ENCODE results near the gene CDX1.

CDX1 gene

GRCh38 chr5:150219142-150219541, 52.6 kb downstream of the CDX1 start:
- DNase-seq (ENCODE audit: low read depth) = no peak
- TF ChIP-seq CTCF (conservative IDR thresholded peaks at IDR 0.05; ENCODE audit: low read depth, low read length) = no peak
- no peak overlapping the region for H3K4me3 ChIP-seq (ENCODE audit: low read length)

GRCh38 chr5:150219861-150220260, 53.3 kb downstream of the CDX1 start:
- H3K4me3 ChIP-seq (ENCODE audit: low read length) = no peak overlapping the region
- no peak for DNase-seq (ENCODE audit: low read depth)
- no peak for TF ChIP-seq CTCF (conservative IDR thresholded peaks at IDR 0.05; ENCODE audit: low read depth, low read length)

GRCh38 chr5:150221471-150221870, 54.9 kb downstream of the CDX1 start:
- DNase-seq (ENCODE audit: low read depth) = no peak
- H3K4me3 ChIP-seq (ENCODE audit: low read length) = no peak overlapping the region
- TF ChIP-seq CTCF (conservative IDR thresholded peaks at IDR 0.05; ENCODE audit: low read depth, low read length) = no peak

- no peak for TF ChIP-seq CTCF (conservative IDR thresholded peaks at IDR 0.05; ENCODE audit: low read depth, low read length)
- no peak for DNase-seq (ENCODE audit: low read depth)
- H3K4me3 ChIP-seq (ENCODE audit: low read length) = no peak overlapping the region
Observed at GRCh38 chr5:150222906-150223305, 56.3 kb downstream of the CDX1 start.

- no peak for DNase-seq (ENCODE audit: low read depth)
- TF ChIP-seq CTCF (conservative IDR thresholded peaks at IDR 0.05; ENCODE audit: low read depth, low read length) = no peak
- H3K4me3 ChIP-seq (ENCODE audit: low read length) = no peak overlapping the region
Observed at GRCh38 chr5:150223474-150223873, 56.9 kb downstream of the CDX1 start.

GRCh38 chr5:150224483-150225027, 58.0 kb downstream of the CDX1 start:
- TF ChIP-seq CTCF (conservative IDR thresholded peaks at IDR 0.05; ENCODE audit: low read depth, low read length) = no peak
- no peak overlapping the region for H3K4me3 ChIP-seq (ENCODE audit: low read length)
- no peak for DNase-seq (ENCODE audit: low read depth)

- TF ChIP-seq CTCF (conservative IDR thresholded peaks at IDR 0.05; ENCODE audit: low read depth, low read length) = no peak
- H3K4me3 ChIP-seq (ENCODE audit: low read length) = no peak overlapping the region
- no peak for DNase-seq (ENCODE audit: low read depth)
Observed at GRCh38 chr5:150227036-150227435, 60.5 kb downstream of the CDX1 start.
